Kidney tubule cell (primary cell): ENCODE results near the gene ALPP.
"Not testable (repeated sequence)": the region's sequence is repeated elsewhere in the genome, so short reads cannot be mapped to it uniquely, and the experiment has no call there.

Experiments used
- DNase-seq: peaks from one replicate; pipeline ENCODE4 v3.0.0-alpha.2; 2018; ENCODE audit warnings: low spot score

ALPP gene

GRCh38 chr2:232341061-232341738, 37.4 kb upstream of the ALPP start:
- no peak for DNase-seq

- no peak for DNase-seq
Measured at GRCh38 chr2:232341739-232342126, 36.8 kb upstream of the ALPP start.

- no peak for DNase-seq
Measured at GRCh38 chr2:232342635-232343565, 35.7 kb upstream of the ALPP start.

GRCh38 chr2:232343821-232344220, 34.7 kb upstream of the ALPP start:
- no peak for DNase-seq

GRCh38 chr2:232345251-232345650, 33.3 kb upstream of the ALPP start:
- no peak for DNase-seq

- no peak for DNase-seq
Measured at GRCh38 chr2:232347369-232347768, 31.2 kb upstream of the ALPP start.

GRCh38 chr2:232348936-232349335, 29.6 kb upstream of the ALPP start:
- DNase-seq: peak; percentile 16

- DNase-seq: no peak
Measured at GRCh38 chr2:232349546-232349945, 29.0 kb upstream of the ALPP start.

GRCh38 chr2:232349946-232350635, 28.5 kb upstream of the ALPP start:
- DNase-seq: no peak

- DNase-seq: peak; percentile 18
Measured at GRCh38 chr2:232350804-232351685, 27.5 kb upstream of the ALPP start.

GRCh38 chr2:232351686-232352510, 26.7 kb upstream of the ALPP start:
- no peak for DNase-seq

GRCh38 chr2:232352511-232353091, 25.9 kb upstream of the ALPP start:
- no peak for DNase-seq

- no peak for DNase-seq
Measured at GRCh38 chr2:232353096-232353495, 25.5 kb upstream of the ALPP start.

- no peak for DNase-seq
Measured at GRCh38 chr2:232353660-232354059, 24.9 kb upstream of the ALPP start.

- no peak for DNase-seq
Measured at GRCh38 chr2:232354069-232354468, 24.5 kb upstream of the ALPP start.

- no peak for DNase-seq
Measured at GRCh38 chr2:232361646-232362045, 16.9 kb upstream of the ALPP start.

GRCh38 chr2:232362174-232362900, 16.2 kb upstream of the ALPP start:
- no peak for DNase-seq

GRCh38 chr2:232363064-232363783, 15.3 kb upstream of the ALPP start:
- DNase-seq: not testable (repeated sequence)
